HepG2 (cell line): ENCODE measurements around the gene PDE5A. TPM values are rescaled to one million over a fixed set of nuclear protein-coding genes. Genes with fewer than 3 reads are reported as not detected.

Experiments used
- ATAC-seq: fragments of 200-7000 bp; cut with Tn5 transposase; 3 replicates; pipeline ENCODE4 v1.9.1; 2020; ENCODE audit warnings: mild to moderate bottlenecking, moderate library complexity
- BruUV-seq: library from RNA; stranded (reverse); fragments of 400-500 nt; replicated peaks from 2 replicates; lab custom pipeline; 2021; lab: Mats Ljungman, UMichigan
- CTCF ChIA-PET: fragments of 300-600 bp; formaldehyde crosslinking; extraction: SDS; loops from one replicate; lab custom pipeline; 2021; ENCODE audit warnings: low total read pairs, inconsistent platforms, low intra/inter-chr PET ratio; lab: Yijun Ruan, JAX
- POLR2A ChIA-PET: fragments of 350-600 bp; sonication (Branson Sonifier 250); formaldehyde crosslinking; loops from one replicate; lab custom pipeline; 2020; ENCODE audit warnings: antibody characterized with exemption, inconsistent platforms; lab: Yijun Ruan, JAX
- DNase-seq: peaks from one replicate; pipeline ENCODE4 v3.0.0-alpha.2; 2015; ENCODE audit warnings: low spot score
- FAIRE-seq: peaks from 3 replicates; lab custom pipeline; 2011; peaks lifted over from hg19 to GRCh38; lab: Jason Lieb, UNC
- H2AFZ ChIP-seq: one replicate; pipeline ENCODE4 v1.6.1; 2011; ENCODE audit warnings: low read length, inconsistent platforms
- H3K27ac ChIP-seq: fragments of 300-600 bp; 3 replicates; pipeline ENCODE4 v1.8.0; 2011; ENCODE audit warnings: mixed run types, mild to moderate bottlenecking, mixed read lengths, low read length, inconsistent platforms; ENCODE audit not compliant: insufficient read depth; ENCODE audit errors: extremely low read length
- H3K27me3 ChIP-seq, 2 experiments: fragments of 200-600 bp in 1 of 2; 2 replicates in 1 of 2; 3 replicates in 1 of 2; pipeline versions ENCODE4 v1.6.0 to v1.8.0; 2011; ENCODE audit warnings: low read length in 2 of 2, mild to moderate bottlenecking in 2 of 2, moderate library complexity in 2 of 2, inconsistent platforms in 1 of 2; ENCODE audit not compliant: insufficient read depth in 2 of 2, control insufficient read depth in 1 of 2
- H3K36me3 ChIP-seq, 2 experiments: fragments of 200-600 bp in 1 of 2; replicated peaks in 1 of 2; 2 replicates in 1 of 2; 3 replicates in 1 of 2; pipeline versions ENCODE4 v1.5.1 to v1.8.0; 2011; ENCODE audit warnings: low read length in 2 of 2, inconsistent platforms in 1 of 2; ENCODE audit not compliant: insufficient read depth in 2 of 2, control insufficient read depth in 1 of 2
- H3K4me1 ChIP-seq: 2 replicates; pipeline ENCODE4 v1.5.1; 2012; ENCODE audit warnings: low read length, inconsistent platforms; ENCODE audit not compliant: insufficient read depth
- H3K4me2 ChIP-seq: 2 replicates; pipeline ENCODE4 v1.6.0; 2011; ENCODE audit warnings: low read depth, low read length, inconsistent platforms
- H3K4me3 ChIP-seq, 3 experiments: fragments of 200-600 bp in 1 of 3; sonication (generic), shearing (Covaris generic) in 1 of 3; replicated peaks in 1 of 3; 2 replicates each; pipeline ENCODE4 v1.5.1; 2011 to 2016; ENCODE audit warnings: low read length in 3 of 3, inconsistent platforms in 2 of 3, low read depth in 2 of 3, mild to moderate bottlenecking in 2 of 3, control low read depth in 1 of 3, mixed read lengths in 1 of 3; ENCODE audit not compliant: insufficient read depth in 1 of 3
- H3K79me2 ChIP-seq: one replicate; pipeline ENCODE4 v1.6.1; 2011; ENCODE audit warnings: low read length, inconsistent platforms; ENCODE audit not compliant: insufficient read depth
- H3K9ac ChIP-seq: 2 replicates; pipeline ENCODE4 v1.6.0; 2011; ENCODE audit warnings: mild to moderate bottlenecking, low read depth, low read length, inconsistent platforms; ENCODE audit not compliant: insufficient read depth
- H3K9me3 ChIP-seq: 2 replicates; pipeline ENCODE4 v1.5.1; 2012; ENCODE audit warnings: mild to moderate bottlenecking, low read length
- H4K20me1 ChIP-seq: 2 replicates; pipeline ENCODE4 v1.6.0; 2011; ENCODE audit warnings: inconsistent platforms, mild to moderate bottlenecking, low read length, moderate library complexity; ENCODE audit not compliant: insufficient read depth
- ADNP ChIP-seq: sonication (generic); formaldehyde crosslinking; IDR thresholded peaks from 2 replicates; pipeline ENCODE4 v1.4.0; 2020; ENCODE audit warnings: missing genetic modification reagents
- ERF ChIP-seq: IDR thresholded peaks from 2 replicates; pipeline ENCODE4 v1.6.1; 2018; ENCODE audit warnings: missing biosample characterization, missing genetic modification reagents
- NFE2L1 ChIP-seq: sonication (generic); formaldehyde crosslinking; IDR thresholded peaks from 2 replicates; pipeline ENCODE4 v1.4.0; 2020; ENCODE audit warnings: missing genetic modification reagents, mild to moderate bottlenecking, borderline replicate concordance
- NFE2L2 ChIP-seq: fragments of 150-350 bp; IDR thresholded peaks from 2 replicates; pipeline ENCODE4 v1.6.1; 2014; ENCODE audit warnings: low read length
- NFYB ChIP-seq: sonication (generic); formaldehyde crosslinking; IDR thresholded peaks from 2 replicates; pipeline ENCODE4 v1.4.0; 2020; ENCODE audit warnings: missing genetic modification reagents
- PRPF4 ChIP-seq: fragments of 200-400 bp; formaldehyde crosslinking; IDR thresholded peaks from 2 replicates; pipeline ENCODE4 v1.6.1; 2016; ENCODE audit warnings: low read length, low read depth; ENCODE audit not compliant: poor library complexity, severe bottlenecking
- REPIN1 ChIP-seq: sonication (generic); formaldehyde crosslinking; IDR thresholded peaks from 2 replicates; pipeline ENCODE4 v1.8.0; 2022; ENCODE audit warnings: missing genetic modification reagents, low read depth, mild to moderate bottlenecking, borderline replicate concordance
- RFXANK ChIP-seq: IDR thresholded peaks from 2 replicates; pipeline ENCODE4 v1.6.1; 2016
- YY1 ChIP-seq: IDR thresholded peaks from 2 replicates; pipeline ENCODE4 v1.6.1; 2011; ENCODE audit warnings: low read length, low read depth, moderate library complexity, mild to moderate bottlenecking; ENCODE audit not compliant: insufficient read depth, insufficient replicate concordance
- ZFX ChIP-seq: sonication (generic); formaldehyde crosslinking; IDR thresholded peaks from 2 replicates; pipeline ENCODE4 v1.4.0; 2020; ENCODE audit warnings: mild to moderate bottlenecking, low read depth, missing genetic modification reagents, moderate library complexity
- ZGPAT ChIP-seq: IDR thresholded peaks from 2 replicates; pipeline ENCODE4 v1.6.1; 2016; ENCODE audit warnings: mild to moderate bottlenecking
- ZNF224 ChIP-seq: sonication (generic); formaldehyde crosslinking; IDR thresholded peaks from 2 replicates; pipeline ENCODE4 v1.5.0; 2020; ENCODE audit warnings: mild to moderate bottlenecking, missing genetic modification reagents
- ZNF230 ChIP-seq: sonication (generic); formaldehyde crosslinking; IDR thresholded peaks from 2 replicates; pipeline ENCODE4 v1.4.0; 2020; ENCODE audit warnings: mild to moderate bottlenecking, missing genetic modification reagents
- ZNF431 ChIP-seq: sonication (generic); formaldehyde crosslinking; IDR thresholded peaks from 2 replicates; pipeline ENCODE4 v1.9.0; 2022; ENCODE audit warnings: missing genetic modification reagents, low read depth, mild to moderate bottlenecking, borderline replicate concordance
- ZSCAN22 ChIP-seq: sonication (generic); formaldehyde crosslinking; IDR thresholded peaks from 2 replicates; pipeline ENCODE4 v1.4.0; 2020; ENCODE audit warnings: mild to moderate bottlenecking, missing genetic modification reagents
- WGBS: methylation state at CpG from one replicate; pipeline ENCODE4 v1.1.6; 2017; ENCODE audit warnings: low lambda C conversion rate; 5-methylcytosine and 5-hydroxymethylcytosine counted together
- in situ Hi-C: cut with HindIII; loops from 2 replicates; pipeline ENCODE4 v1.10.0; 2017; ENCODE audit warnings: low pct_unique_long_range_greater_than_20kb; ENCODE audit not compliant: extremely low pct_ligation_motif_present
- intact Hi-C: fragments of 100-400 bp; cut with micrococcal nuclease; formaldehyde crosslinking; loops from one replicate; pipeline ENCODE4 v1.10.0; 2022; ENCODE audit not compliant: unreplicated experiment
- polyA plus RNA-seq, 8 experiments: library from polyadenylated mRNA; depleted of rRNA in 3 of 8; stranded (reverse) in 7 of 8; unstranded in 1 of 8; fragments of >200 nt; fragmentation: Illumina TruSeq in 4 of 8; extraction: Trizol in 4 of 8; gene quantifications; 2 replicates each; pipeline versions ENCODE4 v1.2.1 to v1.2.3, GENCODE V29; 2011 to 2016; ENCODE audit warnings: low read depth in 4 of 8, missing spikeins in 1 of 8, mixed read lengths in 1 of 8; ENCODE audit not compliant: insufficient read depth in 1 of 8
- total RNA-seq, 5 experiments: library from RNA; depleted of rRNA; stranded (reverse); fragments of >200 nt; fragmentation: Illumina TruSeq; extraction: Trizol; gene quantifications; 2 replicates each; pipeline ENCODE4 v1.2.3, GENCODE V29; 2016; ENCODE audit warnings: low read depth in 1 of 5
- TF ChIP-seq, protein P1 (sequence below): sonication (generic); formaldehyde crosslinking; IDR thresholded peaks from 2 replicates; pipeline ENCODE4 v1.4.0; 2020; ENCODE audit warnings: mild to moderate bottlenecking, missing genetic modification reagents
- TF ChIP-seq, protein P2 (sequence below): sonication (generic); formaldehyde crosslinking; IDR thresholded peaks from 2 replicates; pipeline ENCODE4 v1.5.1; 2020; ENCODE audit warnings: missing genetic modification reagents, mild to moderate bottlenecking, borderline replicate concordance
- TF ChIP-seq, protein P3 (sequence below): sonication (generic); formaldehyde crosslinking; conservative IDR thresholded peaks from 2 replicates; pipeline ENCODE4 v1.5.0; 2020; ENCODE audit warnings: missing genetic modification reagents

Gene PDE5A
- total and polyA plus RNA-seq, 2 of the 13 experiments (the other 11 are each of a cell fraction or from before 2014, with no cell fraction given): 0.22 to 0.44 TPM

DNA sequence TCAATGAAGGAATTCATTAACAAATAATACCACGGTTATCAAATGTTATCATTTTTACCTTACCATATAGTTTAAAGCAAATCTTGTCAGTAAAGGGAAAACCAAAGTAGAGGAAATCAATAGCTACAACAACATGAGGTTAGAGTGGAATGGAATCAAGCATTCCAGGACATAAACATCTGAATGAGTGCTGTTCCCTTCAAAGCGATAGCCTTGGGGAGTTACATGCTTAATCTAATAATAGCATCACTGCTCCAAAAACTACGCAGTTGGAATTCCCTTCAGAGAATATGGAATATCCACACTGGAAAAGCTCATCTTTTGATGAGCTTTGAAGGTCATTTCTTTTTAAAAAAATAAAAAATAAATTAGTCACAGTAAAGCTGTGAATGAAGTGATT, 31.2 kb downstream of the PDE5A start (continued):
- no peak for TF ChIP-seq ZGPAT (CRISPR knock-in tag)
- no peak for TF ChIP-seq NFE2L2
- TF ChIP-seq ZNF224 (CRISPR knock-in tag): no peak
- TF ChIP-seq YY1: no peak
- no peak for TF ChIP-seq ADNP (CRISPR knock-in tag)
- no peak for TF ChIP-seq NFE2L1 (CRISPR knock-in tag)
- TF ChIP-seq ERF (CRISPR knock-in tag): no peak
- TF ChIP-seq, protein P1, sequence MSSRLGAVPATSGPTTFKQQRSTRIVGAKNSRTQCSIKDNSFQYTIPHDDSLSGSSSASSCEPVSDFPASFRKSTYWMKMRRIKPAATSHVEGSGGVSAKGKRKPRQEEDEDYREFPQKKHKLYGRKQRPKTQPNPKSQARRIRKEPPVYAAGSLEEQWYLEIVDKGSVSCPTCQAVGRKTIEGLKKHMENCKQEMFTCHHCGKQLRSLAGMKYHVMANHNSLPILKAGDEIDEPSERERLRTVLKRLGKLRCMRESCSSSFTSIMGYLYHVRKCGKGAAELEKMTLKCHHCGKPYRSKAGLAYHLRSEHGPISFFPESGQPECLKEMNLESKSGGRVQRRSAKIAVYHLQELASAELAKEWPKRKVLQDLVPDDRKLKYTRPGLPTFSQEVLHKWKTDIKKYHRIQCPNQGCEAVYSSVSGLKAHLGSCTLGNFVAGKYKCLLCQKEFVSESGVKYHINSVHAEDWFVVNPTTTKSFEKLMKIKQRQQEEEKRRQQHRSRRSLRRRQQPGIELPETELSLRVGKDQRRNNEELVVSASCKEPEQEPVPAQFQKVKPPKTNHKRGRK (CRISPR knock-in tag): no peak
- no peak for TF ChIP-seq ZNF431 (CRISPR knock-in tag)
- no peak for TF ChIP-seq PRPF4
- no peak for TF ChIP-seq NFYB

GRCh38 chr4:119593698-119594097, 34.9 kb downstream of the PDE5A start:
- H3K4me1 ChIP-seq: no peaks in the 10 kb centered on the region
- H3K4me2 ChIP-seq: no peak overlapping the region
- FAIRE-seq (no peak), ATAC-seq (no peak), DNase-seq (no peak)
- POLR2A ChIA-PET: no interaction called here
- H2AFZ ChIP-seq: no peak overlapping the region
- H3K9me3 ChIP-seq: no peaks in the 10 kb centered on the region
- H3K36me3 ChIP-seq: no peaks in the 10 kb centered on the region
- CTCF ChIA-PET: no interaction called here
- no TSS peak for BruUV-seq
- no peaks in the 10 kb centered on the region for H4K20me1 ChIP-seq
- TF ChIP-seq, protein P2, sequence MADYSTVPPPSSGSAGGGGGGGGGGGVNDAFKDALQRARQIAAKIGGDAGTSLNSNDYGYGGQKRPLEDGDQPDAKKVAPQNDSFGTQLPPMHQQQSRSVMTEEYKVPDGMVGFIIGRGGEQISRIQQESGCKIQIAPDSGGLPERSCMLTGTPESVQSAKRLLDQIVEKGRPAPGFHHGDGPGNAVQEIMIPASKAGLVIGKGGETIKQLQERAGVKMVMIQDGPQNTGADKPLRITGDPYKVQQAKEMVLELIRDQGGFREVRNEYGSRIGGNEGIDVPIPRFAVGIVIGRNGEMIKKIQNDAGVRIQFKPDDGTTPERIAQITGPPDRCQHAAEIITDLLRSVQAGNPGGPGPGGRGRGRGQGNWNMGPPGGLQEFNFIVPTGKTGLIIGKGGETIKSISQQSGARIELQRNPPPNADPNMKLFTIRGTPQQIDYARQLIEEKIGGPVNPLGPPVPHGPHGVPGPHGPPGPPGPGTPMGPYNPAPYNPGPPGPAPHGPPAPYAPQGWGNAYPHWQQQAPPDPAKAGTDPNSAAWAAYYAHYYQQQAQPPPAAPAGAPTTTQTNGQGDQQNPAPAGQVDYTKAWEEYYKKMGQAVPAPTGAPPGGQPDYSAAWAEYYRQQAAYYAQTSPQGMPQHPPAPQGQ (CRISPR knock-in tag): no peak
- TF ChIP-seq ZSCAN22 (CRISPR knock-in tag): no peak
- TF ChIP-seq ZNF230: no peak
- TF ChIP-seq RFXANK (CRISPR knock-in tag): no peak
- no peak for TF ChIP-seq REPIN1
- TF ChIP-seq, protein P3, sequence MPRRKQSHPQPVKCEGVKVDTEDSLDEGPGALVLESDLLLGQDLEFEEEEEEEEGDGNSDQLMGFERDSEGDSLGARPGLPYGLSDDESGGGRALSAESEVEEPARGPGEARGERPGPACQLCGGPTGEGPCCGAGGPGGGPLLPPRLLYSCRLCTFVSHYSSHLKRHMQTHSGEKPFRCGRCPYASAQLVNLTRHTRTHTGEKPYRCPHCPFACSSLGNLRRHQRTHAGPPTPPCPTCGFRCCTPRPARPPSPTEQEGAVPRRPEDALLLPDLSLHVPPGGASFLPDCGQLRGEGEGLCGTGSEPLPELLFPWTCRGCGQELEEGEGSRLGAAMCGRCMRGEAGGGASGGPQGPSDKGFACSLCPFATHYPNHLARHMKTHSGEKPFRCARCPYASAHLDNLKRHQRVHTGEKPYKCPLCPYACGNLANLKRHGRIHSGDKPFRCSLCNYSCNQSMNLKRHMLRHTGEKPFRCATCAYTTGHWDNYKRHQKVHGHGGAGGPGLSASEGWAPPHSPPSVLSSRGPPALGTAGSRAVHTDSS (CRISPR knock-in tag): no peak
- no peak for TF ChIP-seq ZFX (CRISPR knock-in tag)
- no peak overlapping the region for H3K9ac ChIP-seq
- H3K27me3 ChIP-seq: no peaks in the 10 kb centered on the region
- H3K27ac ChIP-seq: no peak overlapping the region
- in situ Hi-C loops: no loop called here
- 29% methylated on average over 5 of the region's 5 CpGs for WGBS
- no peaks in the 10 kb centered on the region for H3K79me2 ChIP-seq
- no peak overlapping the region for H3K4me3 ChIP-seq
- intact Hi-C loops: no loop called here
